Measurements from ENCODE around the gene CDH2.

The CDH2 gene

GRCh38 chr18:28012336-28012735, 164.6 kb downstream of the CDH2 start:
- TF ChIP-seq CTCF (IDR thresholded peaks at IDR 0.05; ENCODE audit: low read depth, low read length, missing control alignments): no peak
- no peak overlapping the region for H3K4me3 ChIP-seq (ENCODE audit: low read depth, low read length)
- no peak for DNase-seq (ENCODE audit: low read depth)
- in situ Hi-C loops (cut with HindIII; ENCODE audit: low sequenced_read_pairs): no loop called here

- no peak overlapping the region for H3K4me3 ChIP-seq (ENCODE audit: low read depth, low read length)
- TF ChIP-seq CTCF (IDR thresholded peaks at IDR 0.05; ENCODE audit: low read depth, low read length, missing control alignments): no peak
- no peak for DNase-seq (ENCODE audit: low read depth)
- in situ Hi-C loops (cut with HindIII; ENCODE audit: low sequenced_read_pairs): no loop called here
Measured at GRCh38 chr18:28009589-28009988, 167.3 kb downstream of the CDH2 start.

GRCh38 chr18:28007841-28008240, 169.1 kb downstream of the CDH2 start:
- TF ChIP-seq CTCF (IDR thresholded peaks at IDR 0.05; ENCODE audit: low read depth, low read length, missing control alignments): no peak
- in situ Hi-C loops (cut with HindIII; ENCODE audit: low sequenced_read_pairs): no loop called here
- no peak for DNase-seq (ENCODE audit: low read depth)
- no peak overlapping the region for H3K4me3 ChIP-seq (ENCODE audit: low read depth, low read length)

- DNase-seq (ENCODE audit: low read depth): no peak
- in situ Hi-C loops (cut with HindIII; ENCODE audit: low sequenced_read_pairs): no loop called here
- H3K4me3 ChIP-seq (ENCODE audit: low read depth, low read length): no peak overlapping the region
- TF ChIP-seq CTCF (IDR thresholded peaks at IDR 0.05; ENCODE audit: low read depth, low read length, missing control alignments): no peak
Measured at GRCh38 chr18:28005164-28005563, 171.8 kb downstream of the CDH2 start.

GRCh38 chr18:28004606-28005005, 172.3 kb downstream of the CDH2 start:
- no peak overlapping the region for H3K4me3 ChIP-seq (ENCODE audit: low read depth, low read length)
- in situ Hi-C loops (cut with HindIII; ENCODE audit: low sequenced_read_pairs): no loop called here
- no peak for DNase-seq (ENCODE audit: low read depth)
- no peak for TF ChIP-seq CTCF (IDR thresholded peaks at IDR 0.05; ENCODE audit: low read depth, low read length, missing control alignments)

GRCh38 chr18:28003451-28003850, 173.5 kb downstream of the CDH2 start:
- DNase-seq (ENCODE audit: low read depth): no peak
- in situ Hi-C loops (cut with HindIII; ENCODE audit: low sequenced_read_pairs): no loop called here
- H3K4me3 ChIP-seq (ENCODE audit: low read depth, low read length): no peak overlapping the region
- no peak for TF ChIP-seq CTCF (IDR thresholded peaks at IDR 0.05; ENCODE audit: low read depth, low read length, missing control alignments)

GRCh38 chr18:28002841-28003240, 174.1 kb downstream of the CDH2 start:
- DNase-seq (ENCODE audit: low read depth): no peak
- in situ Hi-C loops (cut with HindIII; ENCODE audit: low sequenced_read_pairs): no loop called here
- no peak overlapping the region for H3K4me3 ChIP-seq (ENCODE audit: low read depth, low read length)
- no peak for TF ChIP-seq CTCF (IDR thresholded peaks at IDR 0.05; ENCODE audit: low read depth, low read length, missing control alignments)

Data from astrocyte of the cerebellum (primary cell).